RWPE2 (cell line): ENCODE data around the gene RXRA.
A peak's percentile ranks its signal among the peaks of the same experiment; 100 is the strongest.

Experiments used
- ATAC-seq: fragments of 200-7000 bp; cut with Tn5 transposase; 3 replicates; pipeline ENCODE4 v1.9.1; 2021; ENCODE audit warnings: low read depth
- DNase-seq: peaks from one replicate; pipeline ENCODE4 v3.0.0-alpha.2; 2020; ENCODE audit warnings: low spot score
- H3K27ac ChIP-seq: fragments of 450-650 bp; 2 replicates; pipeline ENCODE4 v1.5.1; 2017; ENCODE audit warnings: mild to moderate bottlenecking; ENCODE audit not compliant: poor library complexity, severe bottlenecking
- H3K27me3 ChIP-seq: fragments of 250-450 bp; sonication (Bioruptor Pico); 2 replicates; pipeline ENCODE4 v1.5.1; 2021; ENCODE audit warnings: mild to moderate bottlenecking, moderate library complexity; ENCODE audit not compliant: insufficient read depth, poor library complexity, severe bottlenecking
- H3K36me3 ChIP-seq: fragments of 250-450 bp; sonication (Bioruptor Pico); 2 replicates; pipeline ENCODE4 v1.5.1; 2020; ENCODE audit warnings: low read depth, mild to moderate bottlenecking, moderate library complexity
- H3K4me1 ChIP-seq: fragments of 250-450 bp; sonication (Bioruptor Pico); 2 replicates; pipeline ENCODE4 v1.5.1; 2021; ENCODE audit warnings: mild to moderate bottlenecking, moderate library complexity; ENCODE audit not compliant: insufficient read depth, poor library complexity, severe bottlenecking
- H3K4me3 ChIP-seq: fragments of 250-450 bp; sonication (Bioruptor Pico); 2 replicates; pipeline ENCODE4 v1.5.1; 2021; ENCODE audit warnings: mild to moderate bottlenecking, moderate library complexity; ENCODE audit not compliant: severe bottlenecking
- H3K9me3 ChIP-seq: fragments of 250-450 bp; sonication (Bioruptor Pico); 2 replicates; pipeline ENCODE4 v1.5.1; 2021; ENCODE audit warnings: mild to moderate bottlenecking, moderate library complexity; ENCODE audit not compliant: severe bottlenecking
- CTCF ChIP-seq: fragments of 450-650 bp; IDR thresholded peaks from one replicate; pipeline ENCODE4 v1.5.1; 2017; ENCODE audit warnings: mild to moderate bottlenecking, moderate library complexity; ENCODE audit not compliant: poor library complexity, severe bottlenecking

The RXRA gene

GRCh38 chr9:134437403-134438194 lies 111.3 kb downstream of the RXRA start:
- peaks cover 7% of the 10 kb centered on the region for H3K4me1 ChIP-seq

DNA sequence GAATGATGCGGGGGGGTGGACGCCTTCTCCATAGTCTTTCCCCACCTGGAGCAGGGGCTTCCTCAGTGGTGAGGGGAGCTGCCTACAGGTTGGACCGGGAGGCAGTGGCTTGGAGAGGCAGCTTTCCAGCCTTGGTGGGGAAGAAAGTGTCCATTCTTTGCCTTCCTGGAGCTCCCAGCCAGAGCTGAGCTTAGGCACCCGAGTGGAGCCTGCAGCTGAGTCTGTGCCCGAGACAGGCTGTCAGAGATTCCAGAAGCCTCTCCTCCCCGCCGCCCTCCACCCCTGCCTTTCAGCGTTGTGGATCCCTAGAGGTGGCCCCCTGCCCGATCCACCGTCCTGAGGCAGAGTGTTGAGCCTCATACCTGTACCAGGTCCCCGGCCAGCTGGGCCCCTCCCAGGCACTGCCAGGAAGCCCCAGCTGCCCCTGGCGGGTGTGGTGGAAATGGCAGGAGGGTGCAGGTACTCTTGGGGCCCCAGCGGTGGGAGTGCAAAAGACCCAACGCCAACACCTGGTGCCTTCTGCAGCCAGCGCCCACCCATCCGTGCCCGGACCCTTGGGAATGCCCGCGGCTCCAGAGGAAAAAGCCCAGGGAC lies 112.0 kb downstream of the RXRA start:
- TF ChIP-seq CTCF, result peak; percentile 26
- Histone ChIP-seq H3K9me3 (no peaks in the 10 kb centered on the region), H3K27ac (no peak overlapping the region)

More at GRCh38 chr9:134437403-134438194, 111.3 kb downstream of the RXRA start:
- no peak for ATAC-seq
- no peak overlapping the region for H3K4me3 ChIP-seq
- H3K27me3 ChIP-seq, result no peaks in the 10 kb centered on the region
- no peaks in the 10 kb centered on the region for H3K9me3 ChIP-seq
- TF ChIP-seq CTCF, result no peak
- no peak overlapping the region for H3K27ac ChIP-seq
- H3K36me3 ChIP-seq, result peaks cover 31% of the 10 kb centered on the region
- DNase-seq, result no peak

DNA sequence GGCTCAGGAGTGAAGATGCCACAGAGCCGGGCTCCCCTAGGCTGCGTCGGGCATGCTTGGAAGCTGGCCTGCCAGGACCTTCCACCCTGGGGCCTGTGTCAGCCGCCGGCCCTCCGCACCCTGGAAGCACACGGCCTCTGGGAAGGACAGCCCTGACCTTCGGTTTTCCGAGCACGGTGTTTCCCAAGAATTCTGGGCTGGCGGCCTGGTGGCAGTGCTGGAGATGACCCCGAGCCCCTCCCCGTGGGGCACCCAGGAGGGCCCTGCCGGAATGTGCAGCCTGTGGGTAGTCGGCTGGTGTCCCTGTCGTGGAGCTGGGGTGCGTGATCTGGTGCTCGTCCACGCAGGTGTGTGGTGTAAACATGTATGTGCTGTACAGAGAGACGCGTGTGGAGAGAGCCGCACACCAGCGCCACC lies 113.1 kb downstream of the RXRA start:
- Histone ChIP-seq H3K9me3 (no peaks in the 10 kb centered on the region), H3K36me3 (peaks cover 22% of the 10 kb centered on the region), H3K27ac (no peak overlapping the region), H3K27me3 (no peaks in the 10 kb centered on the region), H3K4me1 (peaks cover 7% of the 10 kb centered on the region), H3K4me3 (no peak overlapping the region)
- no peak for TF ChIP-seq CTCF
- ATAC-seq, result no peak
- DNase-seq, result no peak

More for the DNA sequence above, 112.0 kb downstream of the RXRA start:
- Histone ChIP-seq H3K4me1 (peaks cover 4% of the 10 kb centered on the region), H3K4me3 (no peak overlapping the region), H3K36me3 (peaks cover 31% of the 10 kb centered on the region), H3K27me3 (no peaks in the 10 kb centered on the region)
- DNase-seq, result no peak
- no peak; the same call in 2 of the 3 replicates for ATAC-seq

DNA sequence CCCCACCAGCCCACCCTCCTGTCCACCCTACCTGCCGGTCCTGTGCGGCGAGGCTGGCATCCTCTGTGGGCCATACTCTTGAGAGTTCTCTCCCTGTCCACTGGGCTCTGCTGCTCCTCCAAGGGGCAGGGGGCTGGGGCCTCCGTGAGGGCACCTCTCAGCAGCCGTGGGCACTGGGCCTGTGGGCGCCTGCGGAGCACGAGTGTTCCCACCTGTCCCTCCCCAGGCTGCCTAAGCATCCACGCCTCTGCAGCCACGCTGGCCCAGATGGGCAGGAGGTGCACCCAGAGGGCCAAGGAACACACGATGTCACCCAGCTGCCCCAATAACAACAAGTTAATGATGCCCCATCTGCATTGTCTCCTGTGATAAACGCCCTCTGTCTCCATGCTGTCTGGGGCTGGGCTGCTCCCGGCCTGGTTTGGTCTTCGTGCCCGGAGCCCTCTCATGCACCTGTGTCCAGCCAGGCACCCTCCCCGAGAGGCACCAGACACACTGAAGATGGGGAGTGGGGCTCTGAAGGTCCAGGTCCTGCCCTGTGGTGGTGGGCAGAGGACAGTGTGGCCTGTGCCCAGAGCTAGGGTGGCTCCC lies 114.5 kb downstream of the RXRA start:
- no peaks in the 10 kb centered on the region for H3K27me3 ChIP-seq
- no peak for DNase-seq
- H3K4me3 ChIP-seq, result no peak overlapping the region
- H3K36me3 ChIP-seq, result peaks cover 15% of the 10 kb centered on the region
- no peak for ATAC-seq
- no peak for TF ChIP-seq CTCF
- H3K27ac ChIP-seq, result no peak overlapping the region
- peaks cover 4% of the 10 kb centered on the region for H3K4me1 ChIP-seq
- H3K9me3 ChIP-seq, result no peaks in the 10 kb centered on the region
